ENCODE data around the gene VARS1. TPM values are rescaled to one million over a fixed set of nuclear protein-coding genes. Genes with fewer than 3 reads are reported as not detected.

Gene VARS1
- total RNA-seq, 1 donor from 2014 or later, result 83.8 TPM

DNA sequence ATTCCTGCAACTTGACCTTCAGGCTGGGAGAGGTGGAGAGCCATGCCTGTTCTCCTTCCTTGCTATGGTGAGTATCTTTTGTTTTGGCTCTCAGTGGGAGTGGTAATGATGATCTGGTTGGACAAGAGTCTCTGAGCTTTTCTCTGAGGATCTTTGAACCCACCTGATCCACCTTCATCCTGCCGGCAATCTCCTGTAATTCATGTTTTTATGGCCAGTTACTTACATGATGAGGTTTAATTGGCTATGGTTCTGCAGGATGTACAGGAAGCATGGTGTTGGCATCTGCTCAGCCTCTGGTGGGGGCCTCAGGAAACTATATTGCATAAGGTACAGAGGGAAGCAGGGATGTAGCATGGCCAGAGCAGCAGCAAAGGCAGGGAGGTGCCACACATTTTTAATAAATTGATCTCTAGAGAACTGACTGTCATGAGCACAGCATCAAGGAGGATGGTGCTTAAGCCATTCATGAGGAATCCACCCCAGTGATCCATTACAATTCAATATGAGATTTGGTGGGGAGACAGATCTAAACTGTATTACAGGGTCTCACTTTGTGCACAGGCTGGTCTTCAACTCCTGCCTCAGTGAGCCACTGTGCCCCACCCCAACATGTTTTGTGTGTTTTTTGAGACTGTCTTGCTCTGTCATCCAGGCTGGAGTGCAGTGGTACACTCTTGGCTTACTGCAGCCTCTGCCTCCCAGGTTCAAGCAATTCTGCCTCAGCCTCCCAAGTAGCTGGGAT, 42.0 kb upstream of the VARS1 start:
- Mint-ChIP-seq H3K27me3 (ENCODE audit: low read depth) (no peaks in the 10 kb centered on the region), H3K36me3 (peaks cover 31% of the 10 kb centered on the region), H3K27ac (peak overlapping the region; percentile 99), H3K4me3 (peak overlapping the region; percentile 98), H3K9me3 (no peaks in the 10 kb centered on the region), H3K4me1 (peaks cover 27% of the 10 kb centered on the region)
- TF ChIP-seq, protein P1, sequence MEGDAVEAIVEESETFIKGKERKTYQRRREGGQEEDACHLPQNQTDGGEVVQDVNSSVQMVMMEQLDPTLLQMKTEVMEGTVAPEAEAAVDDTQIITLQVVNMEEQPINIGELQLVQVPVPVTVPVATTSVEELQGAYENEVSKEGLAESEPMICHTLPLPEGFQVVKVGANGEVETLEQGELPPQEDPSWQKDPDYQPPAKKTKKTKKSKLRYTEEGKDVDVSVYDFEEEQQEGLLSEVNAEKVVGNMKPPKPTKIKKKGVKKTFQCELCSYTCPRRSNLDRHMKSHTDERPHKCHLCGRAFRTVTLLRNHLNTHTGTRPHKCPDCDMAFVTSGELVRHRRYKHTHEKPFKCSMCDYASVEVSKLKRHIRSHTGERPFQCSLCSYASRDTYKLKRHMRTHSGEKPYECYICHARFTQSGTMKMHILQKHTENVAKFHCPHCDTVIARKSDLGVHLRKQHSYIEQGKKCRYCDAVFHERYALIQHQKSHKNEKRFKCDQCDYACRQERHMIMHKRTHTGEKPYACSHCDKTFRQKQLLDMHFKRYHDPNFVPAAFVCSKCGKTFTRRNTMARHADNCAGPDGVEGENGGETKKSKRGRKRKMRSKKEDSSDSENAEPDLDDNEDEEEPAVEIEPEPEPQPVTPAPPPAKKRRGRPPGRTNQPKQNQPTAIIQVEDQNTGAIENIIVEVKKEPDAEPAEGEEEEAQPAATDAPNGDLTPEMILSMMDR (IDR thresholded peaks at IDR 0.05; ENCODE audit: unreplicated experiment), result no peak
- DNase-seq (ENCODE audit: low spot score in 2 of 2, unreplicated experiment in 2 of 2), result no peak

DNA sequence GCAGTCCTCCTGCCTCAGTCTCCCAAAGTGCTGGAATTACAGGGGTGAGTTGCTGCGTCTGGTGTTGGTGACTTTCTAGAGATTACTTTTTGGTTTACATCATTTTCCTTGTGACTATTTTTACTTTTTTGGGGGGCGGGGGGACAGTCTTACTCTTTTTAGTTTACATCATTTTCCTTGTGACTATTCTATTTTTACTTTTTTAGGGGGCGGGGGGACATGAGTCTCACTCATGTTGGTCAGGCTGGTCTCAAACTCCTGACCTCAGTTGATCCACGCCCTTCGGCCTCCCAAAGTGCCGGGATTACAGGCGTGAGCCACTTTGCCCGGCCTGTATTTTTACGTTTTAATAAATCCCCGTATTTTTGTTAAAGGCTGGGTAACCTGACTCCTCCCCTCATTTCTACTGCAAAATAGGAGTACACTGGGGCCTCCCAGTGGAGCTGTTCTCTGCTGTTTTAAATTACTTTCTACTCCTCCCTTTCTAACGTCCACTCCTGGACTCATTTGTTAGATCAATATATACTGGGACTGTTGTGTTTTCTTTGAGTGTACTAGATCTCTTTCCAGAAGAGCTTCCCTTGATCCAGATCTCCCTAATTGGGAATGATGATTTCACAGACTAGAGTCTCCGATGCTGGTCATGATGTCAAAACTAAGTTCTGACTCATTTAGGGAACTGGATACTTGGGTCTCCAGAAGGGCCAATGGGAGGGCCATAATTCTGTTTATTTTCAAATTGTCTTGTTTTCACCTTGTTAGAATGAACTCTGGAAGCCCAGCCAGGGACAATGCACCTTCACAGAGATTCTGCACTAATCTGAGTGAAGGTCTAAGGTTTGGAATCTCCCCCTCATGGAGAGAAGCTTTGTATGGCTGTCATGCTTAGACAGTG, 41.2 kb upstream of the VARS1 start:
- Mint-ChIP-seq H3K27me3 (ENCODE audit: low read depth) (no peaks in the 10 kb centered on the region), H3K4me1 (peaks cover 27% of the 10 kb centered on the region), H3K9me3 (no peaks in the 10 kb centered on the region), H3K36me3 (peaks cover 31% of the 10 kb centered on the region), H3K4me3 (peak overlapping the region; percentile 98), H3K27ac (peak overlapping the region; percentile 99)
- no peak for DNase-seq (ENCODE audit: low spot score in 2 of 2, unreplicated experiment in 2 of 2)
- TF ChIP-seq, protein P1 (IDR thresholded peaks at IDR 0.05; ENCODE audit: unreplicated experiment), result no peak

DNA sequence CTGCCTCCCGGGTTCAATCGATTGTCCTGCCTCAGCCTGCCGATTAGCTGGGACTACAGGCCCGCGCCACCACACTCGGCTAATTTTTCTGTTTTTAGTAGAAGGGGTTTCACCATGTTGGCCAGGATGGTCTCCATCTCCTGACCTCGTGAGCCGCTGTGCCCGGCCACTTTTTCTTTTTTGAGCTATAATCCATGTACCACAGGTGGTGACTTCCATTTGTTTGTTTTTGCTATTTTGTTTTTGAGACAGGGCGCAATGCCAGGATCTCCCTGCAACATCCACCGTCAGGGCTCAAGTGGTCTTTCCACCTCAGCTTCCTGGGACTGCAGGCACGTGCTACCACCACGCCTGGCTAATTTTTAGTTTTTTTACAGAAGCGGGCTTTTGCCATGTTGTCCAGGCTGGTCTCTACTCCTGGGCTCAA, 40.5 kb upstream of the VARS1 start:
- no peak for DNase-seq (ENCODE audit: low spot score in 2 of 2, unreplicated experiment in 2 of 2)
- Mint-ChIP-seq H3K4me3 (peak overlapping the region; percentile 98), H3K27me3 (ENCODE audit: low read depth) (no peaks in the 10 kb centered on the region), H3K27ac (peak overlapping the region; percentile 99), H3K9me3 (no peaks in the 10 kb centered on the region), H3K4me1 (peaks cover 29% of the 10 kb centered on the region), H3K36me3 (peaks cover 28% of the 10 kb centered on the region)
- TF ChIP-seq, protein P1 (IDR thresholded peaks at IDR 0.05; ENCODE audit: unreplicated experiment), result no peak

DNA sequence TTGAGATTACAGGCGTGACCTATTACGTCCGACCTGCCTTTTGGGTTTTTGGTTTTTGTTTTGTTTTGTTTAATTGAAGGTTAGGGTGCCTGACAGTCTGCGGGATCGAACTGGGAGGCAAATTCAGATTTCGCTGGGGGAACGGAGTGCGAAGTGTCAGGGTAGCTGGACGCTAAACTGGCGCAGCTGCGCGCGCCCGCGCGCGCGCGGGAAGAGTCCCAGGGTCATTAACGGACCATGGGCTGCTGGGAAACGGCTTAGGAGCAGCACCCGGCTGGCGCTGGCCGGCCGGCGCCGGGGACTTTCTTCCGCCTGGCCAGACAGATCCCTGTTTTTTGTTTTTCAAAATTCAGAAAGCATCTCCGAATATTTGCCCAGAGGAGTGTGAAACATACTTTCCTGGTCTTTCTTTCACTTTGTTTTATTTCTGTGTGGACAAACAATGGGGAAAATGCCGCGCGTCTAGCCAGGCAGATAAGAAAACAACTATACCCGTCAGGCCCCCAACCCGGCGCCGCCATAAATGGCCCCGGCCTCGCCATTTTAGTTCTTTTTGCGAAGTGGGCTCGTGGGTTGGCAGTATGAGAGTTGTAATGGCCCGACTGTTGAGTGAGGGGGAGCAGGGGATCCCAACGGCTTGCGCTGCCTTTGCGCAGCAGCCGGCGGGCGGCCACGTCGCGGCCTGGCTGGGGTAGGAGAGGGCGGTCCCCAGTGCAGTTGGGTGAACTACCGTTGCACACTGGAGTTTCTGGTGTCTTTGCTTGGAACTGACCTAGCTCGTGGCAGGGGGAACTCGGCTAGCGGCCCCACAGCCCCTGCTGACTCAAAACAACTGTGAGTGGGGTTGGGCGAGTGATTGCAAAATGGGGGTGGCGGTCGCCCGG, 39.1 kb upstream of the VARS1 start:
- Mint-ChIP-seq H3K4me1 (peaks cover 40% of the 10 kb centered on the region), H3K27me3 (ENCODE audit: low read depth) (no peaks in the 10 kb centered on the region), H3K36me3 (peaks cover 17% of the 10 kb centered on the region), H3K27ac (peak overlapping the region; percentile 99), H3K4me3 (peak overlapping the region; percentile 98), H3K9me3 (no peaks in the 10 kb centered on the region)
- TF ChIP-seq, protein P1 (IDR thresholded peaks at IDR 0.05; ENCODE audit: unreplicated experiment), result no peak
- peak; percentile 49 to 78 for DNase-seq (ENCODE audit: low spot score in 2 of 2, unreplicated experiment in 2 of 2)

All from mesothelial cell of epicardium (in vitro differentiated cells).